ENCODE measurements around the gene ATG16L2.
"Not testable (repeated sequence)": the region's sequence is repeated elsewhere in the genome, so short reads cannot be mapped to it uniquely, and the experiment has no call there.

Gene ATG16L2

GRCh38 chr11:72856065-72856464 lies 41.9 kb downstream of the ATG16L2 start:
- no peak for DNase-seq

GRCh38 chr11:72856551-72857345 lies 42.5 kb downstream of the ATG16L2 start:
- DNase-seq: no peak

GRCh38 chr11:72858267-72858666 lies 44.1 kb downstream of the ATG16L2 start:
- not testable (repeated sequence) for DNase-seq

GRCh38 chr11:72859126-72859525 lies 44.9 kb downstream of the ATG16L2 start:
- no peak for DNase-seq

GRCh38 chr11:72860010-72860409 lies 45.8 kb downstream of the ATG16L2 start:
- DNase-seq: no peak

- no peak for DNase-seq
Measured at GRCh38 chr11:72860592-72860991, 46.4 kb downstream of the ATG16L2 start.

GRCh38 chr11:72863091-72863490 lies 48.9 kb downstream of the ATG16L2 start:
- no peak for DNase-seq

- DNase-seq: no peak
Measured at GRCh38 chr11:72863916-72864315, 49.7 kb downstream of the ATG16L2 start.

- no peak for DNase-seq
Measured at GRCh38 chr11:72864702-72865655, 50.8 kb downstream of the ATG16L2 start.

- DNase-seq: no peak
Measured at GRCh38 chr11:72867970-72868369, 53.8 kb downstream of the ATG16L2 start.

GRCh38 chr11:72869831-72870230 lies 55.6 kb downstream of the ATG16L2 start:
- no peak for DNase-seq

- DNase-seq: no peak
Measured at GRCh38 chr11:72871119-72871518, 56.9 kb downstream of the ATG16L2 start.

GRCh38 chr11:72872012-72872411 lies 57.8 kb downstream of the ATG16L2 start:
- no peak for DNase-seq

- DNase-seq: no peak
Measured at GRCh38 chr11:72875736-72876135, 61.5 kb downstream of the ATG16L2 start.

GRCh38 chr11:72876147-72876546 lies 61.9 kb downstream of the ATG16L2 start:
- no peak for DNase-seq
